ENCODE measurements around the gene NXN. TPM values are rescaled to one million over a fixed set of nuclear protein-coding genes. Genes with fewer than 3 reads are reported as not detected.
A peak's percentile ranks its signal among the peaks of the same experiment; 100 is the strongest.
"Not testable (repeated sequence)": the region's sequence is repeated elsewhere in the genome, so short reads cannot be mapped to it uniquely, and the experiment has no call there.

The NXN gene
- total RNA-seq, 1 donor from 2014 or later: 18.5 TPM

- DNase-seq (ENCODE audit: missing footprints) (no peak), ATAC-seq (no peak)
- intact Hi-C loops (cut with DNase I): no loop called here
Observed at GRCh38 chr17:988561-988960, 9.0 kb upstream of the NXN start.

DNA sequence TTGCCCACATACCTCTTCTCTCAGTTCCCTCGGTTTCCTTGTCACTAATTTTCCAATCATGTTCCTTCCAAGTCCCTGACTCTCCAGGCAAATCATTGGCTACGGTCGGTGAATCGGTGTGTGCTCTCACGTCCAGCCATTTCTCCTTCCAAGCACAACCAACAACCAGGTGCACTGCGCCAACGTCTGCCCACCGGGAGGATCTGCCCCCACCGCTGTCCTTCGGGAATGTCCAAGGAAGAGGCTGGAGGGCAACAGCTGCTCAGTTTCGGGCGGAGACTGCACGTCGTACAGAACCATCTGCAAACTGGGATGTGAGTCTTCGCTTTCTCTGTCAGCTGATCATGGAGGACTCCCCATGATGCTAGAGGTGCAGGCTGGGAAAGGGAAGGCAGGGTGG is 8.4 kb upstream of the NXN start:
- intact Hi-C loops (cut with DNase I): no loop called here
- ATAC-seq (no peak), DNase-seq (ENCODE audit: missing footprints) (no peak)

GRCh38 chr17:986322-986929 is 6.8 kb upstream of the NXN start:
- DNase-seq (ENCODE audit: missing footprints) (no peak), ATAC-seq (no peak)
- intact Hi-C loops (cut with DNase I): no loop called here

DNA sequence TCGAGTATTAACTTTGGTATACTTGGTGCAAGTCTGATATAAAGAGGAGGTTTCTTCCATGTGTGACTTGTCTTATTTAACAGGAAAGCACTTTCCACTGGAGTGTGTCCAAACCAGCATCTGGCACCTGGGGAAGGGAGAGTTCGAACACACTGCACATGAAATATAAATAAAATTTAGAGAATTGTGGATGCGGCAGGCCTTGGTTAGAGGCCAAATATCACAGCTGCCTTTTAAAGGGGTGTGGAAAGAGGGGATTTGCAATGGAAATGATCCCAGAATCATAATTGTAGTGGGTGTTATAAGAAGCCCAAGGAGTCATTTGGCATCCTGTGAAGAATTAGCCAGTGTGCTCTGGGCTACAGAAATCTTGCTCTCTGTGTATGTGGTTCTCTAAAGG is 4.3 kb upstream of the NXN start:
- intact Hi-C loops (cut with DNase I): no loop called here
- DNase-seq (ENCODE audit: missing footprints) (no peak), ATAC-seq (no peak)

DNA sequence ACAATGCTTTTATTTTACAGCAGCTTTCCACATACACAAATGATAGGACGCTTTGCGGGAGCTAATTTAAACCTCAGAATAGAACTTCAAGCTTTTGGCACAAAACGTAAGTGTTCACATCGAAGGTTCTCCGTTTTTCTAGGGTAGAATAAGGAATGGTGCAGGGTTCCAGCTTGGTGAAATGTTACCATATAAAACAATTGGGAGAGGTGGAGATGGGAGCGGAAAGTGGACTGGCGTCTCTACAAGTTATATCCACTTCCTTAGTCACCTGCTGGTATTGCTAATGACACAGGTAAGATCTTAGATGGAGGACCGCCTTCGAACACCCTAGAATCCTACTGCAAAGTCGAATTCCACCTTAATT is 1.7 kb upstream of the NXN start:
- ATAC-seq: no peak
- DNase-seq (ENCODE audit: missing footprints): no peak

GRCh38 chr17:980406-981291 is 1.1 kb upstream of the NXN start:
- ATAC-seq (peak; percentile 68), DNase-seq (ENCODE audit: missing footprints) (peak; percentile 82)
- intact Hi-C loops (cut with DNase I): loop anchor here (1.0 to 2.0 kb wide), 2 partner anchors 185 to 570 kb away; a partner anchor contains a TSS

More for the DNA sequence above, 1.7 kb upstream of the NXN start:
- intact Hi-C loops (cut with DNase I): loop anchor here (1.0 to 2.0 kb wide), 2 partner anchors 186 to 570 kb away; a partner anchor contains a TSS

DNA sequence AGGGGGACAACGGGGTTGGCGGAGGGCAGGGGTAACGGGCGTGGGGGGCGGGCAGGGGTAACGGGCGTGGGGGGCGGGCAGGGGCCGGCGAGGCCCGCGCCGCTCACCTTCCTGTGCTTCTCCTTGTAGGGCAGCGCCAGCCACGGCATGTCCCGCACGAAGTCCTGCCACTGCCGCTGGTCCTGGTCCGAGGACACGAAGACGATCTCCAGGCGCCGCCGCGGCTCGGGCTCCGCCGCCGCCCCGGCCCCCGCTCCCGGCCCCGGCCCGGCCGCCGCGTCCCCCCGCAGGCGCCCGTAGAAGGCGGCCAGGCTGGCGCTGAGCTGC is 401 bp downstream of the NXN start:
- intact Hi-C loops (cut with DNase I): loop anchor here (2.0 to 5.0 kb wide), 2 partner anchors 62 to 98 kb away; no protein-coding TSS in a partner anchor
- no peak for DNase-seq (ENCODE audit: missing footprints)
- peak; percentile 45 for ATAC-seq

- intact Hi-C loops (cut with DNase I): loop anchor here (2.0 to 5.0 kb wide), 2 partner anchors 61 to 98 kb away; no protein-coding TSS in a partner anchor
- no peak for DNase-seq (ENCODE audit: missing footprints)
- ATAC-seq: no peak
Observed at GRCh38 chr17:978103-979093, 1.2 kb downstream of the NXN start.

DNA sequence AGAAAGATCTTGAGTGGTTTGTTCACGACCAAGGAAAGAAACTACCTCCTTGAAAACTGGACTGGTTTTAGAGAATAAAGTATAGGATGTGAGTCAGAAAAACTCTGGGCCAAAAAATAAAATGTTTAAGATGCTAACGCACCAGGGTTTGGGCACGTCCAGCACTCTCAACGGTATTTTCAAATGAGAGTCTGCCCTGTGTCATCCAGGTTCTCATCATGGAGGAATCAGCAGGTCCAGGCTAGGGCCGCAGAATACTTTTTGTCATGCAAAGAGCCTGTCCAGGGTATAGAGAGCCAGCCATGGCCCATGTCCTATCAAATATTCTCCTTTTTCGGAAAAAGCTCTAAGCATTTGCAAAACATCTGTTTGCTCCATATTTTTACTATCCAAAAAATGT is 2.4 kb downstream of the NXN start:
- DNase-seq (ENCODE audit: missing footprints) (no peak), ATAC-seq (no peak)
- intact Hi-C loops (cut with DNase I): loop anchor here (5.0 kb wide), 1 partner anchor 60 kb away; no protein-coding TSS in a partner anchor

GRCh38 chr17:976312-976711 is 3.3 kb downstream of the NXN start:
- intact Hi-C loops (cut with DNase I): loop anchor here (5.0 kb wide), 1 partner anchor 59 kb away; no protein-coding TSS in a partner anchor

DNA sequence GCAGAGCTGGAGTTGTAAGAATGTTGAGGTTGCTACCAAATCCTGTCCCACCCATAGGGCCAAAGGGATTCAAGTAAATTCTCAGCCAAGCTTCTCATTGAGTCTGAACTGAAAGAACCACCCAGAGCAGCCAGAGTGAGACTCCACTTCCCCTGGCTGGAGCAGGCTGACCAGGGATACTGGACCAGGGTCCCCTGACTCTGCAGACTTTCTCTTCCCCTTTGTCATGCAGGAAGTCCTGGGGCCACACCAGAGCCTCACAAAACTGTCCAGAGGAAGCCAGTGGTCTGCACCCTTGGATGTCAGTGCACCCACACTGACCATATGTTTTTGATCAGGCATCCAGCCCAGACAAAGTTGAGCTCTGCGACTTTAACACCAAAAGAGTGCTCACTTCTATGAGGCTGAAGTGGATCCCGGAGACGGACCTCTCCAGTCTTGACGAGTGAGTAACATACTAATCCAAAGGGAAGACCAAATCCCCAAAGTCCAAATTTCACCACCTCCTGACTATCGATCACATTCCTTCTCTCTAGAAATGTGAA is 4.1 kb downstream of the NXN start:
- intact Hi-C loops (cut with DNase I): loop anchor here (5.0 kb wide), 1 partner anchor 58 kb away; no protein-coding TSS in a partner anchor
- DNase-seq (ENCODE audit: missing footprints): no peak
- ATAC-seq: no peak

More at GRCh38 chr17:976312-976711, 3.3 kb downstream of the NXN start:
- no peak for ATAC-seq
- no peak for DNase-seq (ENCODE audit: missing footprints)

DNA sequence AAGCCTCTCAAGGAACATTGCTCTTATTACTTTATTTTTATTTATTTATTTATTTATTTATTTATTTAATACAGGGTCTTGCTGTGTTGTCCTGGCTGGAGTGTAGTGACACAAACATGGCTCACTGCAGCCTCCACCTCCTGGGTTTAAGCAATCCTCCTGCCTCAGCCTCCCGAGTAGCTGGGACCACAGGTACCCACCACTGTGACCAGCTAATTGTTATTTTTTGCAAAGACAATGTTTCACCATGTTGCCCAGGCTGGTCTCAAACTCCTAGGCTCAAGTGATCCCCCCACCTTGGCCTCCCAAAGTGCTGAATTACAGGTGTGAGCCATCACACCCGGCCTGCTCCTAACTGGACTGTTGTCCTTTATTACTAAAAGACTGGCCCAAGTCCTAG is 4.8 kb downstream of the NXN start:
- not testable (repeated sequence) for DNase-seq (ENCODE audit: missing footprints); ATAC-seq
- intact Hi-C loops (cut with DNase I): loop anchor here (5.0 kb wide), 1 partner anchor 57 kb away; no protein-coding TSS in a partner anchor

GRCh38 chr17:973053-973452 is 6.5 kb downstream of the NXN start:
- intact Hi-C loops (cut with DNase I): no loop called here
- ATAC-seq: no peak
- DNase-seq (ENCODE audit: missing footprints): no peak

GRCh38 chr17:971861-972260 is 7.7 kb downstream of the NXN start:
- DNase-seq (ENCODE audit: missing footprints); intact Hi-C loops (cut with DNase I); ATAC-seq: not testable (repeated sequence)

DNA sequence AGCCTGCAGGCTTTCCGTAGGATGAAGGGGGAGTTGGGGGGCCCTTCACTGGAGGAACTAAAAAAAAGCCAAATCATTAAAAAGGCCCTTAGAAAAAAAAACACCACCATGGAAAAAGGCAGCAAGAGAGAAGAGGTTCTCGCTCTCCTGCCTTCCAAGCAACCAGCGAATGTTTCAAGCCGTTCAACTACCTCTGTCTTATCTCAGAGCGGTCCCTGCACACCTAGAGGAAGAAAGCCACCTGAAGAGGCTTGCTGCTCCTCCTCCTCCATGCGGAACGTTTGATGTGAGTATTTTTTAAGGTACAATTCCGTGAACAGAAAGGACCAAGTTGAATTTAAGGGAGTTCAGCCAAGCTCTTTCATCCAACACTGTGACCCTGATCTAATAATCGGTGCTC is 9.2 kb downstream of the NXN start:
- intact Hi-C loops (cut with DNase I): no loop called here
- no peak for DNase-seq (ENCODE audit: missing footprints)
- ATAC-seq: no peak

DNA sequence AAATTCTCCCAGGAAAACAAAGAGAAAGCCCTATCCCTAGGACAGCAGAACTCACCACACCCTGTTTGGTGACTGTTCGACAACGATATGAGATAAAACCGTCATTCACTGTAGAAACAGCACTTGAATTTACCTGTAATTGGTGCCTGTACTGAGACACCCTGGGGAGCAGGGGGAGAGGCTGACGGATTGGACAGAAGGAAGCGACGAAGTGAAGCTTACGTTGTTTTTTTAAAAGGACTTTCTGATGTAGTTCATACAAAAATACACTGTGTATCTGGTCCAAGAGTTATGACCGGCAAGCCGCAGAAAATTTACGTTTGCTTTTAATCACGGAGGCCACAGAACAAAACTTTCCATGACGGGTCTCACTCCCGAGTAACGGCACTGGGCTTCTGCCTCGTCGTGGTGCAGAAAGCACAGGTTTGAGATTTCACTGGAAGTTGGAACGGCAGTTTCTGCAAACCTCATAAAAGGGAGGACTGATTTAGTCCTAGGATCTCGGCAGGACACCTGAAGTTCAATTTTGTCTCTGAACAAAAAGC is 9.7 kb downstream of the NXN start:
- intact Hi-C loops (cut with DNase I): no loop called here
- ATAC-seq (no peak), DNase-seq (ENCODE audit: missing footprints) (no peak)

- ATAC-seq (no peak), DNase-seq (ENCODE audit: missing footprints) (no peak)
- intact Hi-C loops (cut with DNase I): no loop called here
Observed at GRCh38 chr17:968812-969730, 10.5 kb downstream of the NXN start.

Data from Right ventricle myocardium inferior (tissue), 1 donor.